ENCODE results near the gene MAP3K2. TPM values are rescaled to one million over a fixed set of nuclear protein-coding genes. Genes with fewer than 3 reads are reported as not detected.

MAP3K2 gene
- total and polyA plus RNA-seq, 11 donors, result 4.0 to 37.6 (median 22.1) TPM

DNA sequence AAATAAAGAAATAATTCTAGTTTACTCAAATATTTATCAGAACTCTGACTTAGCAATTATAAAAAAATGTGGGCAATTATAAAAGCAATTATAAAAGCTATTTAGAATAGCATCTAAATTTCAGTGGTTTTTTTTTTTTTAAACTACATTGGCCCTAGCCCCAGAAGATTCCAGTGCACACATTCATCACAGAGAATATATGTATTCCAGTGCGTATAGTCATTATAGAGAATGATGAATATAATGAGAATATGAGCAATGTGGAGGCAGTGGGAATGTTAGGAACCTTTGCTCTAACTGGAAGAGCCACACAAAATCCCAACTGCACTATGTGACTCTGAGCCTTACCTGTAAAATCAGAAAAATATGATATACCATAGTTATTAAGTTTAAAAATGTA, 10.5 kb downstream of the MAP3K2 start:
- 93 to 98% (median 96%) methylated on average over 1 of the region's 1 CpG for WGBS, 4 donors
- no peak for DNase-seq
- H3K4me1 ChIP-seq, result peaks cover 0 to 40% (median 24%) of the 10 kb centered on the region in 12 donors
- TF ChIP-seq CTCF (IDR thresholded peaks at IDR 0.05), result no peak
- TF ChIP-seq POLR2A (IDR thresholded peaks at IDR 0.05), result no peak
- intact Hi-C loops (cut with DNase I), result no loop called here
- H3K36me3 ChIP-seq, result no peaks in the 10 kb centered on the region
- H3K27me3 ChIP-seq, result no peaks in the 10 kb centered on the region
- no peak overlapping the region for H3K4me3 ChIP-seq
- no peak for ATAC-seq
- H3K9me3 ChIP-seq, result peaks cover 0 to 28% (median 7%) of the 10 kb centered on the region in 12 donors
- no peak overlapping the region for H3K27ac ChIP-seq

GRCh38 chr2:127376257-127376656, 11.5 kb downstream of the MAP3K2 start:
- DNase-seq, result no peak
- H3K9me3 ChIP-seq, result peaks cover 0 to 28% (median 7%) of the 10 kb centered on the region in 12 donors
- no peaks in the 10 kb centered on the region for H3K27me3 ChIP-seq
- TF ChIP-seq CTCF (IDR thresholded peaks at IDR 0.05), result no peak
- no peaks in the 10 kb centered on the region for H3K36me3 ChIP-seq
- intact Hi-C loops (cut with DNase I), result no loop called here
- peaks cover 0 to 36% (median 14%) of the 10 kb centered on the region in 12 donors for H3K4me1 ChIP-seq
- H3K27ac ChIP-seq, result no peak overlapping the region
- 94 to 98% (median 96%) methylated on average over 5 to 8 of the region's 8 CpGs for WGBS, 4 donors
- no peak overlapping the region for H3K4me3 ChIP-seq
- no peak for ATAC-seq

GRCh38 chr2:127373362-127374083, 14.3 kb downstream of the MAP3K2 start:
- TF ChIP-seq POLR2A (IDR thresholded peaks at IDR 0.05) (no peak), CTCF (IDR thresholded peaks at IDR 0.05) (no peak)
- Histone ChIP-seq H3K9me3 (peaks cover 0 to 40% (median 7%) of the 10 kb centered on the region in 12 donors), H3K27me3 (no peaks in the 10 kb centered on the region), H3K4me3 (no peak overlapping the region), H3K27ac (no peak overlapping the region), H3K4me1 (peaks cover 0 to 34% (median 14%) of the 10 kb centered on the region in 12 donors), H3K36me3 (no peaks in the 10 kb centered on the region)
- 86 to 91% (median 89%) methylated on average over 5 of the region's 5 CpGs for WGBS, 4 donors
- intact Hi-C loops (cut with DNase I), result no loop called here
- ATAC-seq (no peak), DNase-seq (no peak)

- intact Hi-C loops (cut with DNase I), result no loop called here
- peak overlapping the region in 1 of 12 donors; percentile 22 for H3K4me3 ChIP-seq
These were observed 16.7 kb downstream of the MAP3K2 start for GRCh38 chr2:127371037-127371436.

More at GRCh38 chr2:127371037-127371436, 16.7 kb downstream of the MAP3K2 start:
- H3K27me3 ChIP-seq, result no peaks in the 10 kb centered on the region
- peak overlapping the region in 1 of 12 donors; percentile 25 for H3K27ac ChIP-seq
- H3K9me3 ChIP-seq, result peaks cover 0 to 34% (median 7%) of the 10 kb centered on the region in 12 donors
- DNase-seq (peak in 4 of 5 donors; percentile 36 to 72 (median 58)), ATAC-seq (peak in 3 of 4 donors; percentile 60 to 81 (median 74))
- H3K4me1 ChIP-seq, result peaks cover 0 to 30% (median 8%) of the 10 kb centered on the region in 12 donors
- WGBS, 4 donors, result 68 to 82% (median 74%) methylated on average over 11 of the region's 11 CpGs
- no peak for TF ChIP-seq POLR2A (IDR thresholded peaks at IDR 0.05)
- peak in 5 of 12 donors; percentile 6 to 19 (median 12) for TF ChIP-seq CTCF (IDR thresholded peaks at IDR 0.05)
- H3K36me3 ChIP-seq, result no peaks in the 10 kb centered on the region
